HEK293 (cell line): ENCODE measurements around the gene GJC2.
A peak's percentile ranks its signal among the peaks of the same experiment; 100 is the strongest.

Experiments used
- CTCF ChIA-PET: fragments of 350-600 bp; formaldehyde crosslinking; extraction: SDS; loops from one replicate; lab custom pipeline; 2021; ENCODE audit warnings: antibody characterized with exemption; lab: Yijun Ruan, JAX
- POLR2A ChIA-PET: fragments of 300-600 bp; formaldehyde crosslinking; extraction: SDS; loops from one replicate; lab custom pipeline; 2020; ENCODE audit warnings: antibody characterized with exemption, inconsistent platforms; lab: Yijun Ruan, JAX
- H3K27ac ChIP-seq: fragments of 200-500 bp; sonication (Bioruptor generic); 2 replicates; pipeline ENCODE4 v1.5.1; 2014; ENCODE audit warnings: low read depth, low read length, control low read depth, inconsistent platforms; ENCODE audit errors: extremely low read depth
- H3K36me3 ChIP-seq, 2 experiments: fragments of 200-500 bp in 1 of 2; sonication (Bioruptor generic) in 1 of 2; 1 replicate in 1 of 2; 2 replicates in 1 of 2; pipeline ENCODE4 v1.5.1; 2014 to 2017; ENCODE audit warnings: inconsistent platforms in 2 of 2, low read length in 2 of 2; ENCODE audit not compliant: control insufficient read depth in 2 of 2, insufficient read depth in 1 of 2
- H3K4me1 ChIP-seq: fragments of 200-500 bp; sonication (Bioruptor generic); 2 replicates; pipeline ENCODE4 v1.5.1; 2014; ENCODE audit warnings: mild to moderate bottlenecking, low read length, inconsistent platforms; ENCODE audit not compliant: control insufficient read depth, insufficient read depth
- H3K4me3 ChIP-seq: 2 replicates; pipeline ENCODE4 v1.5.1; 2011; ENCODE audit warnings: low read depth, mild to moderate bottlenecking, control low read depth, low read length, moderate library complexity
- H3K9me3 ChIP-seq: fragments of 200-500 bp; sonication (Bioruptor generic); 2 replicates; pipeline ENCODE4 v1.5.1; 2014; ENCODE audit warnings: low read depth, low read length, inconsistent platforms; ENCODE audit not compliant: control insufficient read depth, insufficient read depth
- ELK4 ChIP-seq: IDR thresholded peaks from 2 replicates; pipeline ENCODE4 v1.6.1; 2011; ENCODE audit warnings: mild to moderate bottlenecking, low read depth, low read length, borderline replicate concordance
- FEZF1 ChIP-seq: fragments of 450-650 bp; formaldehyde crosslinking; IDR thresholded peaks from 2 replicates; pipeline ENCODE4 v1.5.1; 2016; ENCODE audit warnings: missing biosample characterization, missing genetic modification characterization
- PRDM6 ChIP-seq: fragments of 450-650 bp; formaldehyde crosslinking; IDR thresholded peaks from 2 replicates; pipeline ENCODE4 v1.5.1; 2017; ENCODE audit warnings: missing biosample characterization, missing genetic modification characterization
- SALL2 ChIP-seq: fragments of 450-650 bp; formaldehyde crosslinking; IDR thresholded peaks from 2 replicates; pipeline ENCODE4 v1.5.0; 2017; ENCODE audit warnings: missing biosample characterization, mild to moderate bottlenecking, missing genetic modification characterization, borderline replicate concordance
- TRIM28 ChIP-seq: IDR thresholded peaks from 2 replicates; pipeline ENCODE4 v1.6.1; 2011; ENCODE audit warnings: low read length, control low read depth, borderline replicate concordance
- TSHZ1 ChIP-seq: fragments of 450-650 bp; formaldehyde crosslinking; IDR thresholded peaks from 2 replicates; pipeline ENCODE4 v1.5.1; 2016; ENCODE audit warnings: missing biosample characterization, missing genetic modification characterization, borderline replicate concordance
- ZBTB20 ChIP-seq: fragments of 450-650 bp; formaldehyde crosslinking; IDR thresholded peaks from 2 replicates; pipeline ENCODE4 v1.5.1; 2016; ENCODE audit warnings: missing biosample characterization, missing genetic modification characterization
- ZNF112 ChIP-seq: fragments of 450-650 bp; formaldehyde crosslinking; IDR thresholded peaks from 2 replicates; pipeline ENCODE4 v1.5.0; 2017; ENCODE audit warnings: missing biosample characterization, missing genetic modification characterization
- ZNF16 ChIP-seq: fragments of 450-650 bp; formaldehyde crosslinking; IDR thresholded peaks from 2 replicates; pipeline ENCODE4 v1.5.1; 2016; ENCODE audit warnings: low read depth, missing biosample characterization, missing genetic modification characterization
- ZNF184 ChIP-seq: fragments of 450-650 bp; IDR thresholded peaks from 2 replicates; pipeline ENCODE4 v1.5.1; 2018; ENCODE audit warnings: missing biosample characterization, mild to moderate bottlenecking, missing genetic modification characterization
- ZNF354C ChIP-seq: fragments of 450-650 bp; formaldehyde crosslinking; IDR thresholded peaks from 2 replicates; pipeline ENCODE4 v1.5.1; 2016; ENCODE audit warnings: missing biosample characterization, missing genetic modification characterization, low read depth, borderline replicate concordance
- ZNF416 ChIP-seq: fragments of 450-650 bp; formaldehyde crosslinking; IDR thresholded peaks from 2 replicates; pipeline ENCODE4 v1.5.1; 2016; ENCODE audit warnings: missing biosample characterization, missing genetic modification characterization
- ZNF677 ChIP-seq: fragments of 450-650 bp; IDR thresholded peaks from 2 replicates; pipeline ENCODE4 v1.5.0; 2018; ENCODE audit warnings: missing biosample characterization, mild to moderate bottlenecking, missing genetic modification characterization, moderate library complexity
- ZNF704 ChIP-seq: fragments of 450-650 bp; formaldehyde crosslinking; IDR thresholded peaks from 2 replicates; pipeline ENCODE4 v1.5.1; 2016; ENCODE audit warnings: missing biosample characterization, missing genetic modification characterization
- ZNF707 ChIP-seq: fragments of 450-650 bp; formaldehyde crosslinking; IDR thresholded peaks from 2 replicates; pipeline ENCODE4 v1.5.1; 2016; ENCODE audit warnings: missing biosample characterization, missing genetic modification characterization
- ZNF747 ChIP-seq: fragments of 450-650 bp; formaldehyde crosslinking; IDR thresholded peaks from 2 replicates; pipeline ENCODE4 v1.5.1; 2016; ENCODE audit warnings: missing biosample characterization, missing genetic modification characterization
- ZSCAN30 ChIP-seq: fragments of 450-650 bp; IDR thresholded peaks from 2 replicates; pipeline ENCODE4 v1.5.1; 2018; ENCODE audit warnings: missing biosample characterization, mild to moderate bottlenecking, missing genetic modification characterization, moderate library complexity
- TF ChIP-seq, protein P1 (sequence below): fragments of 450-650 bp; IDR thresholded peaks from 2 replicates; pipeline ENCODE4 v1.5.1; 2018; ENCODE audit warnings: missing biosample characterization, mild to moderate bottlenecking, missing genetic modification characterization
- TF ChIP-seq, protein P2 (sequence below): fragments of 450-650 bp; formaldehyde crosslinking; IDR thresholded peaks from 2 replicates; pipeline ENCODE4 v1.5.1; 2016; ENCODE audit warnings: missing biosample characterization, missing genetic modification characterization

GJC2 gene

GRCh38 chr1:228184152-228184551 lies 34.4 kb downstream of the GJC2 start (continued):
- TF ChIP-seq ZNF677 (no peak), SALL2 (tag by site-specific recombination) (no peak), TSHZ1 (tag by site-specific recombination) (no peak), ZNF416 (tag by site-specific recombination) (no peak), PRDM6 (no peak), ZNF184 (tag by site-specific recombination) (no peak), ZNF704 (no peak), ZNF707 (tag by site-specific recombination) (no peak)

DNA sequence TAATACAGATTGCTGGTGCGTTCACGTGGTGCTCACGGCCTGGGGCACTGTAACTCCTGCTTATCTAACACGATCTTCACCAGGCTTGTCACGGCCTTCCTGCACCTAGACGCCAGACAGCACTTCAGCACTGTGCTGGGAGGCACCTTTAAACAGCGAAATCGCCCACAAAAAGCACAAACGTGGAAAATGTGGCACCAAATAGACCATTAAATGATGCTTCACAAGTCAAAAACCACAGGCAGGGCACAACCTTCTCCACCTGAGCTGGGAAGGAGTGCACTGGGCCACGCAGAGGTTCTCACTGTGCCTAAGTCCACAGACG lies 35.9 kb downstream of the GJC2 start:
- TF ChIP-seq ZNF747 (no peak), TRIM28 (0 out of 2 replicates have a peak, but pooled peaks have one; percentile 53), ZNF704 (no peak), ZBTB20 (tag by site-specific recombination) (peak; percentile 54; the same call in 1 of the 2 replicates), ZNF354C (tag by site-specific recombination) (no peak), FEZF1 (tag by site-specific recombination) (no peak), ELK4 (no peak), ZSCAN30 (tag by site-specific recombination) (no peak), ZNF112 (tag by site-specific recombination) (no peak), PRDM6 (no peak), ZNF16 (tag by site-specific recombination) (no peak)
- TF ChIP-seq, protein P1, sequence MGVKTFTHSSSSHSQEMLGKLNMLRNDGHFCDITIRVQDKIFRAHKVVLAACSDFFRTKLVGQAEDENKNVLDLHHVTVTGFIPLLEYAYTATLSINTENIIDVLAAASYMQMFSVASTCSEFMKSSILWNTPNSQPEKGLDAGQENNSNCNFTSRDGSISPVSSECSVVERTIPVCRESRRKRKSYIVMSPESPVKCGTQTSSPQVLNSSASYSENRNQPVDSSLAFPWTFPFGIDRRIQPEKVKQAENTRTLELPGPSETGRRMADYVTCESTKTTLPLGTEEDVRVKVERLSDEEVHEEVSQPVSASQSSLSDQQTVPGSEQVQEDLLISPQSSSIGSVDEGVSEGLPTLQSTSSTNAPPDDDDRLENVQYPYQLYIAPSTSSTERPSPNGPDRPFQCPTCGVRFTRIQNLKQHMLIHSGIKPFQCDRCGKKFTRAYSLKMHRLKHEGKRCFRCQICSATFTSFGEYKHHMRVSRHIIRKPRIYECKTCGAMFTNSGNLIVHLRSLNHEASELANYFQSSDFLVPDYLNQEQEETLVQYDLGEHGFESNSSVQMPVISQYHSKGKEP (tag by site-specific recombination), result no peak
- TF ChIP-seq, protein P2, sequence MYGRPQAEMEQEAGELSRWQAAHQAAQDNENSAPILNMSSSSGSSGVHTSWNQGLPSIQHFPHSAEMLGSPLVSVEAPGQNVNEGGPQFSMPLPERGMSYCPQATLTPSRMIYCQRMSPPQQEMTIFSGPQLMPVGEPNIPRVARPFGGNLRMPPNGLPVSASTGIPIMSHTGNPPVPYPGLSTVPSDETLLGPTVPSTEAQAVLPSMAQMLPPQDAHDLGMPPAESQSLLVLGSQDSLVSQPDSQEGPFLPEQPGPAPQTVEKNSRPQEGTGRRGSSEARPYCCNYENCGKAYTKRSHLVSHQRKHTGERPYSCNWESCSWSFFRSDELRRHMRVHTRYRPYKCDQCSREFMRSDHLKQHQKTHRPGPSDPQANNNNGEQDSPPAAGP (tag by site-specific recombination), result no peak
- TF ChIP-seq, all 188 proteins: peak for 2
- H3K36me3 ChIP-seq, result no peaks in the 10 kb centered on the region
- no peak overlapping the region for H3K27ac ChIP-seq
- ChIA-PET CTCF (no interaction called here), POLR2A (no interaction called here)
- no peaks in the 10 kb centered on the region for H3K4me1 ChIP-seq
- no peak overlapping the region for H3K4me3 ChIP-seq
- H3K9me3 ChIP-seq, result no peaks in the 10 kb centered on the region
